ENCODE measurements around the gene SIX5.
A peak's percentile ranks its signal among the peaks of the same experiment; 100 is the strongest.
"Not testable (repeated sequence)": the region's sequence is repeated elsewhere in the genome, so short reads cannot be mapped to it uniquely, and the experiment has no call there.

The SIX5 gene

DNA sequence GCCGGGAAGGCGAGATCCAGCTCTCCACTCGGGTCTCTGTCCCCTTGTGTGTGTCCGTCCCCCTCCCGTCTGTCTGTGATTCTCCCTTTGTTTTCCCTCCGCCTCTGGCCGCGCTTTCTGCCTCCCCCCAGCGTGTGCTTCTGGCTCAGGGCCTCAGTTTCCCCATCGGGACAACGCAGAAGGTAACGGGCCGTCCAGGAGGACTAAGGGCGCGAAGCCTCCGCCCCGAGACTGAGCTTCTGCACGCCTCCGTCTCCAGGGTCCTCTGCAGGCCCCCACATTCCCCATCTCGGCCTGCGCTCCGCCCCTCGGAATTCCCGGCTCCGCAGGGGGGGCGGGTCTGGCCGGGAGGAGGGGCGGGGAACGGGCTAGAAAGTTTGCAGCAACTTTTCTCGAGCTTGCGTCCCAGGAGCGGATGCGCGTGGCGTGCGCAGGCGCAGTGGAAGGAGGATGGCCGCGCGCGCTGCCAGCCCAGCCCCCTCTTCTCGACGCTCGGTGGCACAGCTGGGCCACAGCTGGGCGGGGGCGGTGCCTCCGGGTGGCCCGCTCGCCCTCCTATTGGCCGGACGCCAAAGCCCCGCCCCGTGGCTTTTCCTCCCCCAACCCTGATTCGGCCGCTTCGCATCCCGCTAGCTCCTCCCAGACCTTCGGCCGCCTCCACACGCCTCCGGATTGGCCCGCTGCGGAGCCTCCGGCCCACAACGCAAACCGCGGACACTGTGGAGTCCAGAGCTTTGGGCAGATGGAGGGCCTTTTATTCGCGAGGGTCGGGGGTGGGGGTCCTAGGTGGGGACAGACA lies at the start of gene SIX5:
SIX5 (minus strand) TSS at position 269 of the 799 bp plus-strand sequence. CDS start 408 bp downstream, outside the sequence.
- peak; percentile 92 for DNase-seq

DNA sequence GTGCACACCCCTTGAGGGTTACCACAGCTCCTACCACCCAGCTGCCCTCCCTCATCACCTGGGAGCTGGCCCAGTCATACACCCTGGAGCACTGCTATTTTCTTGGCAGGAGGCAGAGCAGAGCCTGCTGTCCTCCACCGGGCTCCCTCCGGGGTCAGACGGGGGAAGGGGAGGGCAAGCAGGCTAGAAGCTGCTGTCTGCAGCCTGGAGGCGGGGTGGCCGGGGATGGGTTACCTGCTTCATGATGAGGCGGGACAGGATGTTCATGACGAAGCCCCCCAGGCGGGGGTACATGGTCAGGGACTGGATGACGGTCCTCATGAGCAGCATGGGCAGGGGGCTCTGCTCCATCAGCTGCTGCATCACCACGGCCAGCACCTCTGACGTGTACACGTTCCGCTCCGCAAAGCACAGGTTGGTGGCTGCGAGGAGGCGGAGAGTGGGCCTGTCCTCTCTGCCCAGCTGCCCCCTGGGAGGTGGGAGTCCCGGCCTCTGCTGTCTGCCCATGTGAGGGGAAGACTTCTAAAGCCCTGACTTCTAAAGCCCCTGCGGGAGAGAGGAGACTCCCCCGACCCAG lies 48.8 kb upstream of the SIX5 start:
- peak; percentile 12 for DNase-seq

DNA sequence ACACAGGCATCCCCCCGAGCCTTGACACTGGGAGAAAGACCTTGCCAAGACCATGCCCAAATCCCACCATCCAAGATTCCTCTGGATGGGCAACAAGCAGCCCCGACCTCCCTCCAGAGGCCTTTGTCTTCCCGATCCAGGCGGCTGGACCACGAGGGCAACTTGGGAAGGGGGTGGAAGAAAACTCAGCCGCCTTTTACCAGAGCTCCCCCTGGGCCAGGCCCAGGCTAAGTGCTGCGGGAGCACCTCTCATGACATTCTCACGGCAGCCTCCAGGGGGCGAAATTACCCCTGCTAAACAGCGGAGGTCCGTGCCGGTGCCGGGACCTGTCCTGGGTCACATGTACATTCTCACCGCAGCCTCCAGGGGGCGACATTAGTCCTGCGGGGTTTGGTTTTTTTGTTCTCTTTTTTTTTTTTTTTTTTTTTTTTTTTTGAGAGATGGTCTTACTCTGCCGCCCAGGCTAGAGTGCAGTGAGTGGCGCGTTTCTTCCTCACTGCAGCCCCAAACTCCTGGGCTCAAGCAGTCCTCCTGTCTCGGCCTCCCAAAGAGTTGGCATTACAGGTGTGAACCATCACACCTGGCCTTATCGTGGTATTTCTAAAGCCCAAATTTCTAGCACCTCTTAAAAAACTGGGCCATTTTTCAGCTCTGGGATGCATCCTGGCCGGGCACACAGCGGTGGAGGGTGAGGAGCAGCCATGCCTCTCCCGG lies 48.1 kb upstream of the SIX5 start:
- peak; percentile 57 for DNase-seq

DNA sequence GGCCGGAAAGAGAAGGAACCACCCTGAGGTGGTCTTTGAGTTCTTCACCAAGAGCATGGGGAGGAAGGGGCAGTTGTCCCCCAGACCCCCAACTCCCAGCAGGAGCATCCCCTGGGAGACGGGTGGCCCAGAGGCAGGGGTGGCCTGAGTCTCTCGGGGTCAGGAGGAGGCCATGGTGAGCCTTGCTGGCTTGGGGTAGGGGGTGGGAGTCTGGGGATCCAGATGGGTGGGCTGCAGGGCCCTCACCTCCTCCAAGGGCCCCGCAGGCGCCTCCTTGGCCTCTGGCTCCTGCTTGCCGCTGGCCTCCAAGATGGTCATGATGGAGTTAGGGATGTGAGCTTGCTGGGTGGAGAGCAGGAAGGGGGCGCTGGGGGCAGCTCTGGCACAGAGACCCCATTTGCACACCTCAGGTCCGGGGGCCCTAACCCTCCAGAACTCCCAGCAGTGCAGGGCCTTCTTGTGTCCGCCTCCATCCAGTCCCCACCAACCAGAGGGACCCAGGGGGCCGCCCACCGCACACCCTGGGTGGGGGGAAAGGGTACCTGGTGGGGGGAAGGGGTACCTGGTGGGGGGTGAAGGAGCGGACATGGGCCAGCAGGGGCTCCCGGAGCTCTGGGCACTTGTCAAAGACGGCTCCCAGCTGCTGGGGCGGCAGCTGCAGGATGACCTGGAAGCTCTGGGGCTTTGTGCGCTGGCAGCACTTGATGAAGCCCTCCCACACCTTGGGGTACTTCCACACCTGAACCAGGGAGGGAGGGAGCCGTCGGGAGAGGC lies 47.4 kb upstream of the SIX5 start:
- no peak for DNase-seq

DNA sequence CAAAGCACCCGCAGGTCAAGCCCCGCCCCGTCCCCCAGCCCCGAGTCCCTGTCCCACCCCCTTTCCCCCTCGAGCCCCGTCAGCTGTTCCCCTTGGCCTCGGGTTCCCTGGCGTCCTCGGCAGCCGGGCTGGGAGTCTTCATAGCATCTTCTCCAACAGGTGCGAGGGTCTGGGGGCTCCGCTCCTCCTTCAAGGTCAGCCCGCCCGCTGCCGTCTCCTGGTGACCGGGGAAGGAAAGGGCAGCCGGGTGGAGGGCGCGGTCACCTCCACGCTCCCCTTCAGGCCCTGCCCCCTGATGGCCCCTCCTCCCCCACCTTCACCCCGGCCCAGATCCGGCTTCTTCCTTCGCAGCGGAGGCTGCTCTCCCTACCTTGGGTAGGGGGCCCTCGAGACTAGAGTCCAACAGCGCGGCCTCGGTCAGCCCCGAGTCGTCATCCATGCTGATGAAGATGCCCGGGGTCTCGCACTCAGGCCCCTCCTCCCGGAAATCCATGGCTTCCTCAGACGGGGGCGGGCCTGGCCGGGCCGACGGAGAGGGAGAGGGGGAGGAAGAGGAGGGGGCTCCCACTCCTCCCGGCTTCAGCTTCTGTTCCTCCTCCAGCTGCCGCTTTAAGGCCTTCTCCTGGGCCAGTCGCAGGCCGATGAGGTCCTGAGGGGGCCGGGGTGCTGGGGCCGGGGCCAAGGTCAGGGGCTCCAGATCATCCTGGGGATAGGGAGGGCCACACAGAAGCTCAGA lies 46.6 kb upstream of the SIX5 start:
- DNase-seq: no peak

DNA sequence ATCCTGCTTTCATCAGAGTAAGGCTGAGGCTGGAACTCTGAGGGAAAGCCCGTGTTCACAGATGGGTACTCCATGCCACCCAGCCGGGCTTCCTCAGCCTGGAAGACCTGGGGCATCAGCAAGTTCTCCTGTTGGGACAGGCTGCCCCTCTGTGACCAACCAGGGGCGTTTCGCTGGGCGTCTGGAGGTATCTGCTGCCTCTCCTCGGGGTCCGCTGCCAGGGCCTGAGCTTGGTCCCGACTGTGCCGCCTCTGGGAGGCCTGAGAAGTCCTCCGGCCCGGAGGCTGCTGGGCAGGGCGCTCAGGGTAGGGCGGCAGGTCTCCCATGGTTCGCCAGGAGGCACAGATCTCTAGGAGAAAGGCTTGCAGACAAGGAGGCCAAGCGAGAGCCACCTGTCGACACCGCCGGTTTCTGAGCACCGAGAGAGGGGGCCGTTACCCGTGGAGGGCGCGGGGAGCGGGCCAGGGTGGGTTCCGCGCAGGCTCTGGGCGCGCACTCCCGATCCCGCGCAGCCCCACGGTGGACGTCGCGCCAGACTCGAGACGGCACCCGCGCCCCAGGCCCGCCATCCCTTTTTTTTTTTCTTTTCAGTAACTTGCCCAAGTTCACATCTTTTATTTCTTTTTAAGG lies 45.9 kb upstream of the SIX5 start, which contains the start of gene RSPH6A:
RSPH6A (minus strand) TSS at position 458 of the 630 bp plus-strand sequence; CDS start at position 326, 132 bp downstream.
- no peak for DNase-seq

DNA sequence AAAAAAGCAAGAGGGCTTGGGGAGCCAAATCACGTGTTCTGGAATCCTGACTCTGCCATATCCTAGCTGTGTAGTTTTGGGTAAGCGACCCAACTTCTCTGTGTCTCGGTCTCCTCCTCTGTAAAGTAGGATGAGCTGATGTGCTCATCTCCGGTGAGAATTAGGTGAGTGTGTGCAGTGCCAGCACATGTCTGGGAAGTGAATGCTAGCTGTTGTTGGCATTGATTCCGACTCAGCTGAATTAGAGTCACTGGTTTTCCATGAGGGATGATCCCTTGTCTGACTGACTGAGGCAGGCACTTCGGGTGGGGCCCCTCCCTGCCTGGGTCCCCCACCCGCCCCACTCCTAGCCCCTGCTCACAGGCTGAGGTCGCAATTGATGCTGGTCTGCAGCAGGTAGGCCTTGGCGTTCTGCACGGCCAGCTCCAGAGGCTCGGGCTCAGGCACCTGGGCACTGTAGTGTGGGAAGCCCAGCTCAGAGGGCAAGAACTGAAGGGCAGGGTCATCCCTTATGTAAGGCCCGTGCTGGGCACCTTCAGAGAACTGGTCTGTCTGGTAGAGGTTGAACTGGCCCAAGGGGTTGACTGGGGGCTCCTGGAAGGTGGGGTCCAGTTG lies 45.2 kb upstream of the SIX5 start:
- DNase-seq: no peak

DNA sequence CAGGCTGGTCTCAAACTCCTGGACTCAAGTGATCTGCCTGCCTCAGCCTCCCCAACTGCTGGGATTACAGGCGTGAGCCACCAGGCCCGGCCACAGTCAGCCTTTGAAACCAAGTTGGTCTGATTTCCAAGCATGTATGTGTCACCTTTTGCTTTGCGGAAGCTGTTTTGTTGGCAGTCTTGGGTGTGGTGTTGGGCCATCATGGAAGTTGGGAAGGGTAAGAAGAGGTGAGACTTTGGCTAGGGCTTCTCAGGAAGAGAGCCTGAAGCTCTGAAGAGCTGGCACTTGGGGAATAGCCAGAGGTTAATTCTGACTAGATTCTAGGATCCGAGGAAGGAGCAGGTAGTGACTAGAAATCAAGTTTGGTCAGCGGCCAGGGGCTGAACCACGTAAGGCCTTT lies 43.2 kb upstream of the SIX5 start:
- no peak for DNase-seq

DNA sequence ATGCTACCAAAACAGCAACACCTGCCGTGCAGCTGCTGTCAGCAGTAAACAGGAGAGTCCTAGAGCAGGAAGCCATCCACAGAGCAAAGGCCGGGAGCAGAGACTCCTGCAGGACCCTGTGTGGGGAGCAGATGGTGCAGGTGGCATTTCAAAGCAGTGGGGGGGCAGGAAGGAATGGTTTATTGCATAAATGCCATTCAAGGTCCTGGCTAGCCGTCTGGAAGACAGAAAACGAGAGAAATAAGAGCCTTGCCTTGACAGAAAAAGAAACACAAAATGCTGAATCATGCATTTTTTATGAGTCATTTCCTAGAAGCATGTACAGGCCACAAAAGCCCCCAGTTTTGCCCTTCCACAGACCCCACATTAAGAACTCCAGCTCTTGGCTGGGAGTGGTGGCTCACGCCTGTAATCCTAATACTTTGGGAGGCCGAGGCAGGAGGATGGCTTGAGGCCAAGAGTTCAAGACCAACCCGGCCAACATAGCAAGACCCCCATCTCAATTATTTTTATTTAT lies 40.6 kb upstream of the SIX5 start:
- peak; percentile 84 for DNase-seq

DNA sequence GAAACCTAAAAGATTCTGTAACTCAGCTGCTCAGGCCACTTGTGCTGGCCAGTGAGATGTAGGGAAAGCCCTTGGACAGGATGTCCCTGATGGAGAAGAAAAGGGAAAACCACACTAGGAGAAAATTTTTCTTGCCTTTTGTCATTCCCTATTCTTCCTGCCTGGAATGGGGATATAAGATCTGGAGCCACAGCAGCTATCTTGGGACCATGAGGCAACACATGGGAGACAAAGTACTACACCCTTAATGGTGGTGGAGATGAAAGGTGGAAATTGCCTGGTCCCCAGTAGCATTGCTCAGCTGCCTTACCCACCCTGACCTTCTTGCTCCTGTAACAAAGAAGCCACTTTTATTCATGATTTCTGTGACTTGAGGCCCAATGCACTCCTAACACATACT lies 36.7 kb upstream of the SIX5 start:
- DNase-seq: no peak

DNA sequence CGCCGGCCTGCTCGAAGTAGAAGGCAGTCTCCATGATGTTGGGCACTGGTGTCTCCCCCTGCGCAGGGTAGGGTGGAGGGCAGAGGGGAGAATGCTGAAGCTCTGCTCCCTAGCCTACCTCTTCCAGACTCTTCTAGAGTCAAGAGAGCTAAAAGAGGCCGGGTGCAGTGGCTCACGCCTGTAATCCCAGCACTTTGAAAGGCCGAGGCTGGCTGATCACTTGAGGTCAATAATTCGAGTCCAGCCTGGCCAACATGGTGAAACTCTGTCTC lies 35.8 kb upstream of the SIX5 start:
- no peak for DNase-seq

DNA sequence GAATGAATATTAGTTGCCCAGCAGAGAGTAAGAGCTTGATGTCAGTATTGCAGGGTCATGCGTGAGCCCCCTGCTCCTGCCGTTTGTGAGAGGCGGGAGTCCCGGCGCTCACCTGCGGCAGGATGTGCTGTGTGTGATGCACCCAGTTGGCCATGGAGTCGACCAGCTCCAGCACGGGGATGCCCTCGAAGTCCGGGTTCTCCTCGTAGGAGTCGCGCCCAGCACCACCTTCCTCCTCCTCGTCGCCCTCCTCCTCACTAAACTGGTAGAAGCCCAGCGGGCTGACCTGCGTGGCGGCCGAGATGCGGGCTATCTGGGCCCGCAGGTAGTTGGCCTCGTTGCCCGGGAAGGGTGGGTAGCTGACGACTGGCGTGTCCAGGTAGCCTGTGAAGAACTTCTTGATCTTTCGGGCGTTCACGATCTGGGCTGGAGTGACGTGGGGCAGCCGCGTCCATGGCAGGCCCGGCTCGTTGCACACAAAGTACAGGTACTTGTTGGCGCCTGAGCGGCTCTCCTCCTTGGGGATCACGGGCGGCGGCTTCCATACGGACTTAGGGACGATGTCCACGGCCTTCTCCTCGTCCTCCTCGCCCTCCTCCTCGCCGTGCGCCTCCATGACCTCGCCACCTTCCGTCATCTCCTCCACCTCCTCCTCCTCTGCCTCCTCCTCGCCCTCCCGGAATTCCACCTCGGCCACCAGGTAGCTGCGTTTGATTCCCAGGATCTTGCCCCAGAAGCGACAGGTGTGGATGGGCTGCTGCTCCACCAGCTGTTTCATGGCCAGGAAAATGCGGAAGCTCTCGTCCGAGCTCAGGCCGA lies 35.3 kb upstream of the SIX5 start:
- no peak for DNase-seq

DNA sequence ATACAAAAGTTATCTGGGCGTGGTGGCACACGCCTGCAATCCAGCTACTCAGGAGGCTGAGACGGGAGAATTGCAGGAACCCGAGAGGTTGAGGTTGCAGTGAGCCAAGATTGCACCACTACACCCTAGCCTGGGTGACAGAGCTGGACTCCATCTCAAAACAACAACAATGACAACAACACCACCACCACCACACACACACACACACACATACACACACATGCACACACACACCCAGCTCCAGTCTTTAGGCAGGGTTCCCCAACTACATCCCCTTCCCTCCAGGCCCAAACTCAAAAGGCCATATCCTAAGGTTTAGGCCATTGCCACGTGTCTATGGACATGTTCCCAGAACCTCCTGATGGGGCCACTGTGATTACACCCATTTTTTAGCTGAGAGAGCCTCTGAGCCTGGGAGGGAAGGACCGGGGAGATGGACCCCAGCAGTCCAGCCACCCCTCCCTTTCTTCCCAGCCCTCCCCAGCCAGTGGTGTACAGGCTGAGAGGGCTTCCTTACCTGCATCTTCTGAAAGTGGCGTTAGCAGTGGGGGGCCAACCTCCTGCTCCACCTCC lies 32.6 kb upstream of the SIX5 start:
- DNase-seq: no peak

DNA sequence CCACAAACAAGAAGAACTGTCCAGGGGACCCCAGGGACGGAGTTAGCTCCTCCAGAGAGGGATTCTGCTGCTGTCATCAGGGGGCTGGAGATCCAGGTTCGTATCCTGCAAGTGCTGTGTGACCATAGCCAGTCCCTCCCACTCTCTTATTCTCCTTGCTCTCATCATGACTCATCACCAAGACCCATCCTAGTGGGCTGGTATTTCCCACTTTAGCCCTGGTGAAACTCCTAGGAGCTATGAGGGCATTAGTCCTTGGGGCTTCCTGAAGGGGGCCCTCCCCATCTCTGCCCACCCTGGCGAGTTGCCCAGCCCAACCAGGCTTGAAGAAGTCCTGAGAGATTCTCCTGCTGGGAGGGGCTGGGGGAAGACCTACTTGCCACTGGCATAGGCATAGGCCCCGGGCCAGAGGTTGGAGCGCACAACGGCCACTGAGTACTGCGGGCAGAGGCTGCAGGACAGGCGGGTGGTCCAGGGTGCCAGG lies 31.1 kb upstream of the SIX5 start:
- peak; percentile 24 for DNase-seq

DNA sequence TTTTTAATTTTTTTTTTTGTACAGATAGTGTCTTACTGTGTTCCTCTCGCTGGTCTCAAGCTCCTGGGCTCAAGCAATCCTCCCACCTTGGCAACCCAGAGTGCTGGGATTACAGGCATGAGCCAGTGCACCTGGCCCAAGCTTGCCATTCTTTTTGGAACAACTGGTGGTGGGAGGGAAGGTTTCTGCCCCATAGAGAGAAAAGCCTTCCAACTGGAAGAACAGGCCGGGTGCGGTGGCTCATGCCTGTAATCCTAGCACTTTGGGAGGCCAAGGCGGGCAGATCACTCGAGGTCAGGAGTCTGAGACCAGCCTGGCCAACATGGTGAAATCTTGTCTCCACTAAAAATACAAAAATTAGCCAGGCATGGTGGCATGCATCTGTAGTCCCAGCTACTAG lies 30.5 kb upstream of the SIX5 start:
- not testable (repeated sequence) for DNase-seq

DNA sequence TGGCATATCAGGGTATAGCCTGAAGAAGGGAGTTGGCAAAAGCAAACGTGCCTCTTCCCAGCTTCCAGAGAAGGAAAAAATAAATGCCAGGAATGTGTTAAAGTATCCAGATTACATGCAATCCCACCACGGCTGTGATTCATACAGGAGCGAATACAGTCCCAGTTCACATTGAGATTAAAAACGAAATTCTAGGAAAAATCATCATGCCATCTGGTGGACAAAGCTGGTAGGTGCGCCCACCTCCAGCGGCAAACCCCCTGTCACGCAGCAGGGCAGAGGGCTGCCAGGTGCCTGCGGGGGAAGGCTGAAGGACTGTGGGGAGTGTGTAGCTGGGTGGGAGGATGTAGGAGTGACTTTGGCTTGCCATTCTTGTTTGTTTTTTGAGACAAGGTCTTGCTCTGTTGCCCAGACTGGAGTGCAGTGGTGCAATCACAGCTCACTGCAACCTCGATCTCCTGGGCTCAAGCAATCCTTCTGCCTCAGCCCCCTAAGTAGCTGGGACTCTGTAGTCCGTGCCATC lies 30.0 kb upstream of the SIX5 start:
- DNase-seq: peak; percentile 86

DNA sequence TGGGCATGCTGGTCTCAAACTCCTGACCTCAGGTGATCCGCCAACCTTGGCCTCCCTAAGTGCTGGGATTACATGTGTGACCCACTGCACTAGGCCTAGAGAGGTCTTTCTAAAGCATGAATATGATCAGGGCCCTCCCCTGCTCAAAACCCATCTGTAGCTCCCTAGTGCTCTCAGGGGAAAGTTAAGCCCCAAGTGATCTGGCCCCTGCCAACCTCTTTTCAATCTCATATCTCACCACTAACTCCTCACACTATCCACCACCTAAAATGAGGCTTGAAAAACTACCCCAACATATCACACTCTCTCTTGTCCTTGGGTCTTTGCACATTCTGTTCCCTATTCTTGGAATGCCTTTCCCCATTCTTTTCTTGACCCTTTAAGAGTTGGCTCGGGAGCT lies 25.6 kb upstream of the SIX5 start:
- no peak for DNase-seq

DNA sequence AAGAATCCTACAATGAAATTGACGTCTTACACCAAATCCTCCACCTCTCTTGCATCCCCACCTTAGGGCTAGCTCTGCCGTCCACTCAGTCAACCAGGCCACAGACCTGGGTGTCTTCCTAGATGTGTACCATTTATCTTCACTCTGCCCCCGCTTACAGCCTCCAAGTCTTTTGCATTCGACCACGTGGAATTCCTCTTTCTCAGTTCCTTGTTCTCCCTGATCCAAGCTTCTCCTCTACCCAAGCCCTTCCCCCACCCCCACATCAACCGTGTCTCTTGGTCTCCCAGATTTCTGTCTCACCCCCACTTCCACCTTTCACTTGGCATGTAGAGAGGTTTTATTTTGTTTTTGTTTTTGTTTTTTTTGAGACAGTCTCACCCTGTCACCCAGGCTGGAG lies 24.8 kb upstream of the SIX5 start:
- no peak for DNase-seq

DNA sequence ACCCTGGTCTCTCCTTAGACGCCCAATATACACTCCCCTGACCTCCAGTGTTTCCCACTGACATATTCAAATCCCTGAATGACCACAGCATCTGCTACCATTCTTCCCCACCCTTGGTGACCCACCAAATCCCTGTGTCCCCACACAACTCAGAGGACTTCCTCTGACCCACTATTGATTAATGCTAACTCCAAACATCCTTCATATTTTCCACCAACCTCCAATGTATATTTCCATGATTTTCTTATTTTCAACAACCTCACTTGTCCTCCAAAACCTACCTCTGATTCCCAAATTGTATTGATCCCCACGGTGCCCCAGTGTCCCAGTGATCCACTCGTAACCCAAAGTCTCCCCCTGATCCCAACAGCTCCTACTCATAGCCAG lies 24.1 kb upstream of the SIX5 start:
- no peak for DNase-seq

Measured in DMS79 treated with DMSO at 0.1 percent for 48 hours (cell line).